ENCODE data around the gene TTBK2. TPM values are rescaled to one million over a fixed set of nuclear protein-coding genes. Genes with fewer than 3 reads are reported as not detected.

The TTBK2 gene
- total RNA-seq, 1 experiment from 2014 or later = 10.6 TPM

DNA sequence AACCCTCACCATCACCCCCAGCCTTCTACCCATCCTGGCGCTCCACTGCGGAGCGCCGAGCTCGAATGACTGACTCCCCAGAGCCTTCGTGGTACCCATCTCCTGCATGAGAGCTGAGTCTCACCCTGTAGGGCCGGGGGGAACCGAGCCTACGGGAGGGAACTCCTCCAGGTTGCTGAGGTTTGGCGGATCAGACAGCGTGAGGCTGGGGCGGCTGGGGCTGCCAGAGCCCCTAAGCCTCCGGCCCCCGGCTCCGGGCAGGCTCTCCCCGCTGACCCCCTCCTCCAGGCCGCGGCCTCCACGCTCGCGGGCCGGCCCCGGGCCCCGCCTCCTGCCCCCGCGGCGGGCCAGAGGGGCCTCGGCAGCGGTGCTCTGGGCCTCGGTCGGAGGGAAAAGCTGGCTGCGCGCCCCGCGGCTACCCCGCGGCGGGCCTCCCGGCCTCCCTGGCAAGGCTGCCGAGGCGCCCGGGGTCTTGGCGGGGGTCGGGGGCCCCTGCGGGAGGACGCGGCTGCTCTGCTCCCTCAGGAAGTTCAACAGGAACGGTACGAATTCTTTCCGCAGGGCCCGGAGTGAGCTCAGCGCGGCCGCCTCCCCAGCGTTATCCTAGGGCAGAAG, 184.3 kb downstream of the TTBK2 start (continued):
- no peak for TF ChIP-seq MAX (IDR thresholded peaks at IDR 0.05)
- no peak for TF ChIP-seq TCF7L2 (IDR thresholded peaks at IDR 0.05; ENCODE audit: borderline replicate concordance, extremely low read depth, insufficient read depth, insufficient read length)

DNA sequence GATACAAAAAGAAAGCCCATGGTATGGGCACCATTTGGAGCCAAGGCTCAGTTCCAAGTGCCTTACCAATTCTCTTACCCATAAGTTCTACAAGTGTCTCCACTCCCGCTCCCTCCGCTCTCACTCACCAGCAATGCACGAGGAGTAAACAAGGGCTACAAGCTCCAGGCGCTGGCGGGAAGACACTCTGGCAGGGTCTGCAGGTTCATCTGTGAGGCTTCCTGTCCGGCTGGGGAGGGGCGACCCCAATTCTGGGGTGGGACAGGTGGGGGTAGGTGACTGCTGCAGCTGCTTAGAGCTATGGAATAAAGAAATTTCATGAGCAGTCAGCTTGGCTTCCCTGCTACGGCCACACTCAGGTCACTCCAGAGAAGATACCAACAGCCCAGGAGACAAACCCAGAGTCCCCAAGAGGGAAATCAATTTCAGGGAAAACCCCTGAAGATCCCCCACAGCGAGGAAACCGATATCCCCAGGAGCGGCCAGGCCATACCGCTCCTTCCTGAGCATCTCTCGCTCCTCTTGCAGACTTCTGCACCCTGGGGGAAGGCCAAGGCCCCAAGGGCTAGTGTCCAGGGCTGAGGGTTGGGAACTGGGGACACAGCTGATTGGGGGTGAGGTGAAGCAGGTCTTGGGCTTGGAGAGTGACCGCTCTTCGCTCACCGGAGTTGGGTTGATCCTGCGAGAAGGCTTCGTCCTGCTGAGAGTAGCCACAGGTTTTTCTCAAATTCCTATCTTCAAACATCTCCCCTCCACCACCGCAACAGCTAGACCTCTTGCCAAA, 185.0 kb downstream of the TTBK2 start:
- ChIA-PET POLR2A (no interaction called here), CTCF (no interaction called here), RAD21 (ENCODE audit: low non-redundant PET in 1 of 2, low total read pairs in 2 of 2, uncharacterized antibody in 2 of 2, unreplicated experiment in 2 of 2) (no interaction called here)
- peaks cover 12 to 16% of the 10 kb centered on the region in 2 experiments; a peak in 3 of 4 replicates for H3K4me1 ChIP-seq (ENCODE audit: control insufficient read depth in 1 of 2, insufficient read depth in 2 of 2, low read length in 2 of 2)
- H3K27ac ChIP-seq (ENCODE audit: low read depth, low read length) = no peak overlapping the region
- H3K27me3 ChIP-seq (ENCODE audit: insufficient read depth, low read length) = no peaks in the 10 kb centered on the region
- no peaks in the 10 kb centered on the region for H4K20me1 ChIP-seq (ENCODE audit: insufficient read depth)
- peaks cover 7% of the 10 kb centered on the region; the same call in 1 of the 2 replicates for H3K79me2 ChIP-seq (ENCODE audit: insufficient read depth, low read length)
- no peak overlapping the region for H2AFZ ChIP-seq (ENCODE audit: low read depth, low read length, poor library complexity, severe bottlenecking)
- peak overlapping the region; percentile 69 to 85 for H3K4me3 ChIP-seq (replicated peaks in 1 of 2; ENCODE audit: low read depth in 1 of 2, low read length in 2 of 2)
- DNase-seq (ENCODE audit: low read depth, low spot score) (no peak), ATAC-seq (no peak)
- H3K9ac ChIP-seq (ENCODE audit: low read length) = peak overlapping the region; percentile 75
- peaks cover 23 to 26% of the 10 kb centered on the region in 2 experiments for H3K36me3 ChIP-seq (ENCODE audit: control insufficient read depth in 1 of 2, insufficient read depth in 2 of 2, low read length in 2 of 2)
- H3K9me2 ChIP-seq (ENCODE audit: insufficient read depth) = no peaks in the 10 kb centered on the region
- no peak for TF ChIP-seq ELF1 (IDR thresholded peaks at IDR 0.05; ENCODE audit: borderline replicate concordance, low read depth)
- no peaks in the 10 kb centered on the region for H3K9me3 ChIP-seq (ENCODE audit: control insufficient read depth in 1 of 2, insufficient read depth in 1 of 2, low read depth in 1 of 2, low read length in 2 of 2)
- H3K4me2 ChIP-seq (ENCODE audit: low read length) = peak overlapping the region; percentile 90
- intact Hi-C loops (cut with micrococcal nuclease) = loop anchor here (10.0 kb wide), 1 partner anchor 549 kb away; no protein-coding TSS in a partner anchor
- TSS peak; percentile 72 for BruUV-seq (replicated peaks)

- intact Hi-C loops (cut with micrococcal nuclease) = loop anchor here (10.0 kb wide), 1 partner anchor 551 kb away; no protein-coding TSS in a partner anchor
- CTCF ChIA-PET = no interaction called here
- H3K27ac ChIP-seq (ENCODE audit: low read depth, low read length) = no peak overlapping the region
These were observed 186.4 kb downstream of the TTBK2 start for GRCh38 chr15:42734076-42734672.

More at GRCh38 chr15:42734076-42734672, 186.4 kb downstream of the TTBK2 start:
- Histone ChIP-seq H3K36me3 (ENCODE audit: control insufficient read depth in 1 of 2, insufficient read depth in 2 of 2, low read length in 2 of 2) (peaks cover 29 to 38% of the 10 kb centered on the region in 2 experiments), H4K20me1 (ENCODE audit: insufficient read depth) (no peaks in the 10 kb centered on the region), H3K79me2 (ENCODE audit: insufficient read depth, low read length) (peaks cover 7% of the 10 kb centered on the region; the same call in 1 of the 2 replicates), H3K4me2 (ENCODE audit: low read length) (no peak overlapping the region), H3K4me1 (ENCODE audit: control insufficient read depth in 1 of 2, insufficient read depth in 2 of 2, low read length in 2 of 2) (peaks cover 12 to 16% of the 10 kb centered on the region in 2 experiments; a peak in 3 of 4 replicates), H3K9ac (ENCODE audit: low read length) (no peak overlapping the region), H3K27me3 (ENCODE audit: insufficient read depth, low read length) (no peaks in the 10 kb centered on the region), H3K9me3 (ENCODE audit: control insufficient read depth in 1 of 2, insufficient read depth in 1 of 2, low read depth in 1 of 2, low read length in 2 of 2) (no peaks in the 10 kb centered on the region), H3K9me2 (ENCODE audit: insufficient read depth) (no peaks in the 10 kb centered on the region), H3K4me3 (replicated peaks in 1 of 2; ENCODE audit: low read depth in 1 of 2, low read length in 2 of 2) (no peak overlapping the region), H2AFZ (ENCODE audit: low read depth, low read length, poor library complexity, severe bottlenecking) (no peak overlapping the region)
- ATAC-seq (no peak), DNase-seq (ENCODE audit: low read depth, low spot score) (no peak)
- ChIA-PET POLR2A (no interaction called here), RAD21 (ENCODE audit: low non-redundant PET in 1 of 2, low total read pairs in 2 of 2, uncharacterized antibody in 2 of 2, unreplicated experiment in 2 of 2) (no interaction called here)
- no peak for TF ChIP-seq SIN3A (IDR thresholded peaks at IDR 0.05; ENCODE audit: low read depth)
- TF ChIP-seq EGR1 (IDR thresholded peaks at IDR 0.05; ENCODE audit: low read depth) = no peak
- no peak for TF ChIP-seq SRF (IDR thresholded peaks at IDR 0.05; ENCODE audit: low read depth)
- TF ChIP-seq ZNF274 (IDR thresholded peaks at IDR 0.05; ENCODE audit: low read depth, low read length) = no peak
- TF ChIP-seq CEBPB (IDR thresholded peaks at IDR 0.05; ENCODE audit: low read depth) = no peak
- BruUV-seq (replicated peaks) = no TSS peak
